Chondrocyte (in vitro differentiated cells): ENCODE data around the gene TACSTD2. TPM values are rescaled to one million over a fixed set of nuclear protein-coding genes. Genes with fewer than 3 reads are reported as not detected.

Experiments used
- DNase-seq: peaks from one replicate; pipeline ENCODE4 v3.0.0; 2021; ENCODE audit warnings: mixed read lengths, low spot score
- H3K27ac Mint-ChIP-seq: one replicate; pipeline ENCODE4 v1.8.0; 2021; ENCODE audit warnings: mild to moderate bottlenecking, moderate library complexity, mixed read lengths; ENCODE audit not compliant: unreplicated experiment
- H3K27me3 Mint-ChIP-seq: 2 replicates; pipeline ENCODE4 v1.8.0; 2021; ENCODE audit warnings: low read depth, mixed read lengths
- H3K36me3 Mint-ChIP-seq: 2 replicates; pipeline ENCODE4 v1.8.0; 2021; ENCODE audit warnings: low read depth, mixed read lengths
- H3K4me1 Mint-ChIP-seq: 2 replicates; pipeline ENCODE4 v1.8.0; 2021; ENCODE audit warnings: low read depth, mild to moderate bottlenecking, mixed read lengths
- H3K4me3 Mint-ChIP-seq: one replicate; pipeline ENCODE4 v1.8.0; 2021; ENCODE audit warnings: mild to moderate bottlenecking, moderate library complexity, mixed read lengths; ENCODE audit not compliant: unreplicated experiment
- H3K9me3 Mint-ChIP-seq: 2 replicates; pipeline ENCODE4 v1.8.0; 2021; ENCODE audit warnings: low read depth, mixed read lengths
- CTCF ChIP-seq: fragments of 200-600 bp; sonication (generic); IDR thresholded peaks from 2 replicates; pipeline ENCODE4 v1.5.0; 2021; ENCODE audit warnings: antibody characterized with exemption, mild to moderate bottlenecking, moderate library complexity
- total RNA-seq: library from RNA; stranded (reverse); gene quantifications from 3 replicates; pipeline ENCODE4 v1.2.1, GENCODE V29; 2021

The TACSTD2 gene
- total RNA-seq, 1 donor from 2014 or later = 0.30 TPM

GRCh38 chr1:58576325-58576726 lies 726 bp downstream of the TACSTD2 start:
- Mint-ChIP-seq H3K4me3 (no peak overlapping the region), H3K27ac (no peak overlapping the region), H3K9me3 (no peaks in the 10 kb centered on the region), H3K36me3 (peaks cover 2% of the 10 kb centered on the region), H3K27me3 (peaks cover 34% of the 10 kb centered on the region), H3K4me1 (peaks cover 12% of the 10 kb centered on the region)
- TF ChIP-seq CTCF = no peak
- no peak for DNase-seq

DNA sequence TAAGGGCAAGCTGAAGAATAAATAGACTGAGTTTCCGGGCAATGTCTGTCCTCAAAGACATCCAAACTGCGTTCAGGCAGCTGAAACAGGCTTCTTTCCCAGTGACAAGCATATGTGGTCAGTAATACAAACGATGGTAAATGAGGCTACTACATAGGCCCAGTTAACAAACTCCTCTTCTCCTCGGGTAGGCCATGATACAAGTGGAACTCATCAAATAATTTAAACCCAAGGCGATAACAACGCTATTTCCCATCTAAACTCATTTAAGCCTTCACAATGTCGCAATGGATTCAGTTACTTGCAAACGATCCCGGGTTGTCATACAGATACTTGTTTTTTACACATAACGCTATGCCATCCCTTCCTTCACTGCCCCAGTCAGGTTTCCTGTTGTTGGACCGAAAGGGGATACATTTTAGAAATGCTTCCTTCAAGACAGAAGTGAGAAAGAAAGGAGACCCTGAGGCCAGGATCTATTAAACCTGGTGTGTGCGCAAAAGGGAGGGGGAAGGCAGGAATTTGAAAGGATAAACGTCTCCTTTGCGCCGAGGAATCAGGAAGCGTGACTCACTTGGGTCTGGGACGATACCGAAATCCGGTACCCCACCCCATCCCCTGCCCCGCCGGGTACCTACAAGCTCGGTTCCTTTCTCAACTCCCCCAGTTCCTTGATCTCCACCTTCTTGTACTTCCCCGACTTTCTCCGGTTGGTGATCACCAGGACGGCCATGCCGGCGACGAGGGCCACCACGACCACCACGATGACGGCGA lies 1.3 kb downstream of the TACSTD2 start:
- H3K9me3 Mint-ChIP-seq = no peaks in the 10 kb centered on the region
- no peak for TF ChIP-seq CTCF
- no peak for DNase-seq
- no peak overlapping the region for H3K4me3 Mint-ChIP-seq
- peaks cover 12% of the 10 kb centered on the region for H3K4me1 Mint-ChIP-seq
- peaks cover 36% of the 10 kb centered on the region for H3K27me3 Mint-ChIP-seq
- no peak overlapping the region for H3K27ac Mint-ChIP-seq
- H3K36me3 Mint-ChIP-seq = peaks cover 2% of the 10 kb centered on the region

- no peak for DNase-seq
- H3K27me3 Mint-ChIP-seq = peaks cover 38% of the 10 kb centered on the region
- no peak overlapping the region for H3K4me3 Mint-ChIP-seq
- TF ChIP-seq CTCF = no peak
- peaks cover 8% of the 10 kb centered on the region for H3K4me1 Mint-ChIP-seq
- peaks cover 2% of the 10 kb centered on the region for H3K36me3 Mint-ChIP-seq
- H3K9me3 Mint-ChIP-seq = peaks cover 4% of the 10 kb centered on the region
- no peak overlapping the region for H3K27ac Mint-ChIP-seq
Measured at GRCh38 chr1:58574816-58575215, 2.2 kb downstream of the TACSTD2 start.

- Mint-ChIP-seq H3K9me3 (peaks cover 4% of the 10 kb centered on the region), H3K4me3 (no peak overlapping the region), H3K4me1 (peaks cover 13% of the 10 kb centered on the region), H3K27ac (no peak overlapping the region), H3K36me3 (peaks cover 2% of the 10 kb centered on the region), H3K27me3 (peaks cover 43% of the 10 kb centered on the region)
- TF ChIP-seq CTCF = no peak
- DNase-seq = no peak
Measured at GRCh38 chr1:58573705-58574591, 3.1 kb downstream of the TACSTD2 start.

- Mint-ChIP-seq H3K27me3 (peaks cover 44% of the 10 kb centered on the region), H3K27ac (no peak overlapping the region), H3K4me3 (no peak overlapping the region), H3K9me3 (peaks cover 4% of the 10 kb centered on the region), H3K36me3 (peaks cover 2% of the 10 kb centered on the region), H3K4me1 (peaks cover 18% of the 10 kb centered on the region)
- TF ChIP-seq CTCF = no peak
- DNase-seq = no peak
Measured at GRCh38 chr1:58573138-58573537, 3.9 kb downstream of the TACSTD2 start.
